Measurements from ENCODE around the gene PLS3. TPM values are rescaled to one million over a fixed set of nuclear protein-coding genes. Genes with fewer than 3 reads are reported as not detected.
A peak's percentile ranks its signal among the peaks of the same experiment; 100 is the strongest.
"Not testable (repeated sequence)": the region's sequence is repeated elsewhere in the genome, so short reads cannot be mapped to it uniquely, and the experiment has no call there.

The PLS3 gene
- polyA plus RNA-seq, 1 donor, result 70.8 TPM

GRCh38 chrX:115633397-115633796 is 72.4 kb downstream of the PLS3 start:
- not testable (repeated sequence) for H3K9me3 ChIP-seq (ENCODE audit: control insufficient read depth, low read depth, low read length); DNase-seq; H3K36me3 ChIP-seq (ENCODE audit: control insufficient read depth, insufficient read depth, low read length); H3K27ac ChIP-seq (ENCODE audit: low read length); H3K4me3 ChIP-seq (ENCODE audit: low read length); H3K27me3 ChIP-seq (ENCODE audit: control insufficient read depth, insufficient read depth, low read length); H3K4me1 ChIP-seq (ENCODE audit: control insufficient read depth, insufficient read depth, low read length)
- no CpG with 5 or more reads among the region's 5 CpGs for WGBS (ENCODE audit: insufficient coverage, low lambda C conversion rate)

- no peaks in the 10 kb centered on the region for H3K27me3 ChIP-seq (ENCODE audit: control insufficient read depth, insufficient read depth, low read length)
- H3K27ac ChIP-seq (ENCODE audit: low read length), result no peak overlapping the region
- DNase-seq, result no peak
- WGBS (ENCODE audit: insufficient coverage, low lambda C conversion rate), result no CpG with 5 or more reads among the region's 5 CpGs
- no peaks in the 10 kb centered on the region for H3K4me1 ChIP-seq (ENCODE audit: control insufficient read depth, insufficient read depth, low read length)
- no peaks in the 10 kb centered on the region for H3K9me3 ChIP-seq (ENCODE audit: control insufficient read depth, low read depth, low read length)
- H3K36me3 ChIP-seq (ENCODE audit: control insufficient read depth, insufficient read depth, low read length), result peaks cover 2% of the 10 kb centered on the region
- no peak overlapping the region for H3K4me3 ChIP-seq (ENCODE audit: low read length)
Observed at GRCh38 chrX:115639334-115639880, 78.4 kb downstream of the PLS3 start.

GRCh38 chrX:115642311-115642710 is 81.3 kb downstream of the PLS3 start:
- no peak for DNase-seq
- WGBS (ENCODE audit: insufficient coverage, low lambda C conversion rate), result no CpG with 5 or more reads among the region's 2 CpGs
- Histone ChIP-seq H3K36me3 (ENCODE audit: control insufficient read depth, insufficient read depth, low read length) (peaks cover 5% of the 10 kb centered on the region), H3K27me3 (ENCODE audit: control insufficient read depth, insufficient read depth, low read length) (no peaks in the 10 kb centered on the region), H3K4me1 (ENCODE audit: control insufficient read depth, insufficient read depth, low read length) (no peaks in the 10 kb centered on the region), H3K9me3 (ENCODE audit: control insufficient read depth, low read depth, low read length) (no peaks in the 10 kb centered on the region), H3K4me3 (ENCODE audit: low read length) (no peak overlapping the region), H3K27ac (ENCODE audit: low read length) (no peak overlapping the region)

- Histone ChIP-seq H3K27ac (ENCODE audit: low read length) (no peak overlapping the region), H3K4me1 (ENCODE audit: control insufficient read depth, insufficient read depth, low read length) (no peaks in the 10 kb centered on the region), H3K4me3 (ENCODE audit: low read length) (no peak overlapping the region), H3K9me3 (ENCODE audit: control insufficient read depth, low read depth, low read length) (no peaks in the 10 kb centered on the region), H3K36me3 (ENCODE audit: control insufficient read depth, insufficient read depth, low read length) (peaks cover 7% of the 10 kb centered on the region), H3K27me3 (ENCODE audit: control insufficient read depth, insufficient read depth, low read length) (no peaks in the 10 kb centered on the region)
- no CpG with 5 or more reads among the region's 5 CpGs for WGBS (ENCODE audit: insufficient coverage, low lambda C conversion rate)
- DNase-seq, result peak; percentile 22 to 44
Observed at GRCh38 chrX:115642895-115643530, 82.0 kb downstream of the PLS3 start.

- WGBS (ENCODE audit: insufficient coverage, low lambda C conversion rate), result no CpG with 5 or more reads among the region's 5 CpGs
- H3K27me3 ChIP-seq (ENCODE audit: control insufficient read depth, insufficient read depth, low read length); H3K36me3 ChIP-seq (ENCODE audit: control insufficient read depth, insufficient read depth, low read length); H3K4me3 ChIP-seq (ENCODE audit: low read length); H3K9me3 ChIP-seq (ENCODE audit: control insufficient read depth, low read depth, low read length); DNase-seq; H3K27ac ChIP-seq (ENCODE audit: low read length); H3K4me1 ChIP-seq (ENCODE audit: control insufficient read depth, insufficient read depth, low read length): not testable (repeated sequence)
Observed at GRCh38 chrX:115644397-115644796, 83.4 kb downstream of the PLS3 start.

- Histone ChIP-seq H3K27ac (ENCODE audit: low read length) (no peak overlapping the region), H3K4me1 (ENCODE audit: control insufficient read depth, insufficient read depth, low read length) (no peaks in the 10 kb centered on the region), H3K36me3 (ENCODE audit: control insufficient read depth, insufficient read depth, low read length) (peaks cover 5% of the 10 kb centered on the region), H3K4me3 (ENCODE audit: low read length) (no peak overlapping the region), H3K9me3 (ENCODE audit: control insufficient read depth, low read depth, low read length) (no peaks in the 10 kb centered on the region), H3K27me3 (ENCODE audit: control insufficient read depth, insufficient read depth, low read length) (no peaks in the 10 kb centered on the region)
- DNase-seq, result no peak
- no CpG with 5 or more reads among the region's 5 CpGs for WGBS (ENCODE audit: insufficient coverage, low lambda C conversion rate)
Observed at GRCh38 chrX:115649461-115650063, 88.6 kb downstream of the PLS3 start.

- H3K4me1 ChIP-seq (ENCODE audit: control insufficient read depth, insufficient read depth, low read length), result no peaks in the 10 kb centered on the region
- H3K27ac ChIP-seq (ENCODE audit: low read length), result no peak overlapping the region
- no peaks in the 10 kb centered on the region for H3K27me3 ChIP-seq (ENCODE audit: control insufficient read depth, insufficient read depth, low read length)
- H3K4me3 ChIP-seq (ENCODE audit: low read length), result no peak overlapping the region
- H3K9me3 ChIP-seq (ENCODE audit: control insufficient read depth, low read depth, low read length), result no peaks in the 10 kb centered on the region
- H3K36me3 ChIP-seq (ENCODE audit: control insufficient read depth, insufficient read depth, low read length), result peaks cover 5% of the 10 kb centered on the region
- no peak for DNase-seq
Observed at GRCh38 chrX:115650449-115650848, 89.5 kb downstream of the PLS3 start.

GRCh38 chrX:115650916-115651315 is 89.9 kb downstream of the PLS3 start:
- no peaks in the 10 kb centered on the region for H3K9me3 ChIP-seq (ENCODE audit: control insufficient read depth, low read depth, low read length)
- H3K36me3 ChIP-seq (ENCODE audit: control insufficient read depth, insufficient read depth, low read length), result peaks cover 5% of the 10 kb centered on the region
- no peak overlapping the region for H3K27ac ChIP-seq (ENCODE audit: low read length)
- no CpG with 5 or more reads among the region's 2 CpGs for WGBS (ENCODE audit: insufficient coverage, low lambda C conversion rate)
- DNase-seq, result no peak
- no peak overlapping the region for H3K4me3 ChIP-seq (ENCODE audit: low read length)
- no peaks in the 10 kb centered on the region for H3K4me1 ChIP-seq (ENCODE audit: control insufficient read depth, insufficient read depth, low read length)
- H3K27me3 ChIP-seq (ENCODE audit: control insufficient read depth, insufficient read depth, low read length), result no peaks in the 10 kb centered on the region

GRCh38 chrX:115652221-115652620 is 91.2 kb downstream of the PLS3 start:
- H3K36me3 ChIP-seq (ENCODE audit: control insufficient read depth, insufficient read depth, low read length), result peaks cover 2% of the 10 kb centered on the region
- no peaks in the 10 kb centered on the region for H3K9me3 ChIP-seq (ENCODE audit: control insufficient read depth, low read depth, low read length)
- DNase-seq, result no peak
- H3K27ac ChIP-seq (ENCODE audit: low read length), result no peak overlapping the region
- no peaks in the 10 kb centered on the region for H3K27me3 ChIP-seq (ENCODE audit: control insufficient read depth, insufficient read depth, low read length)
- no peak overlapping the region for H3K4me3 ChIP-seq (ENCODE audit: low read length)
- H3K4me1 ChIP-seq (ENCODE audit: control insufficient read depth, insufficient read depth, low read length), result no peaks in the 10 kb centered on the region
- no CpG with 5 or more reads among the region's 5 CpGs for WGBS (ENCODE audit: insufficient coverage, low lambda C conversion rate)

GRCh38 chrX:115665122-115665521 is 104.1 kb downstream of the PLS3 start:
- no peaks in the 10 kb centered on the region for H3K9me3 ChIP-seq (ENCODE audit: control insufficient read depth, low read depth, low read length)
- no peaks in the 10 kb centered on the region for H3K4me1 ChIP-seq (ENCODE audit: control insufficient read depth, insufficient read depth, low read length)
- no CpG with 5 or more reads among the region's 9 CpGs for WGBS (ENCODE audit: insufficient coverage, low lambda C conversion rate)
- H3K27ac ChIP-seq (ENCODE audit: low read length), result no peak overlapping the region
- no peaks in the 10 kb centered on the region for H3K27me3 ChIP-seq (ENCODE audit: control insufficient read depth, insufficient read depth, low read length)
- no peak for DNase-seq
- H3K4me3 ChIP-seq (ENCODE audit: low read length), result no peak overlapping the region
- H3K36me3 ChIP-seq (ENCODE audit: control insufficient read depth, insufficient read depth, low read length), result no peaks in the 10 kb centered on the region

- Histone ChIP-seq H3K27me3 (ENCODE audit: control insufficient read depth, insufficient read depth, low read length) (no peaks in the 10 kb centered on the region), H3K36me3 (ENCODE audit: control insufficient read depth, insufficient read depth, low read length) (no peaks in the 10 kb centered on the region), H3K4me3 (ENCODE audit: low read length) (no peak overlapping the region), H3K27ac (ENCODE audit: low read length) (no peak overlapping the region), H3K9me3 (ENCODE audit: control insufficient read depth, low read depth, low read length) (no peaks in the 10 kb centered on the region), H3K4me1 (ENCODE audit: control insufficient read depth, insufficient read depth, low read length) (no peaks in the 10 kb centered on the region)
- no peak for DNase-seq
- no CpG with 5 or more reads among the region's 7 CpGs for WGBS (ENCODE audit: insufficient coverage, low lambda C conversion rate)
Observed at GRCh38 chrX:115679460-115679859, 118.5 kb downstream of the PLS3 start.
